HG02981 (cell line): Measurements from ENCODE around the gene MUTYH.
"Not testable (repeated sequence)": the region's sequence is repeated elsewhere in the genome, so short reads cannot be mapped to it uniquely, and the experiment has no call there.

ENCODE experiments used
- ATAC-seq: cut with Tn5 transposase; IDR thresholded peaks from one replicate; pipeline ENCODE4 v1.9.1; 2021; ENCODE audit warnings: mild to moderate bottlenecking, moderate library complexity; ENCODE audit not compliant: unreplicated experiment

Gene MUTYH

GRCh38 chr1:45339789-45340558, at the start of gene MUTYH, which contains the start of gene TOE1:
MUTYH (minus strand) TSS chr1:45340440; CDS start chr1:45334505, 5,935 bp downstream.
TOE1 (plus strand) TSS chr1:45340170; CDS start chr1:45340253, 83 bp downstream.
- peak; percentile 87 for ATAC-seq

DNA sequence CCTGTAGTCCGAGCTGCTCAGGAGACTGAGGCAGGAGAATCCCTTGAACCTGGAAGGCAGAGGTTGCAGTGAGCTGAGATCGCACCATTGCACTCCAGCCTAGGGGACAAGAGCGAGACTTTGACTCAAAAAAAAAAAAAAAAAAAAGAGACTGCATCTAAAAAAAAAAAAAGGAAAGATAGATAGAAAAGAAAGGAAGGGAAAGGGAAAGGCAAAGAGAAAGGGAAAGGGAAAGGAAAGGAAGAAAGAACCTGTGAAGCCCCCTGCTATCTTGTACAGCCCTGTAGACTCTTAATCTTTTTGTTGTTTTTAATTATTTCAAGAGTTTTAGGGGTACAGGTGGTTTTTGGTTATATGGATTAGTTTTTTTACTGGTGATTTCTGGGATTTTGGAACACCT, 46.0 kb upstream of the MUTYH start:
- ATAC-seq = no peak

GRCh38 chr1:45385302-45385701, 45.1 kb upstream of the MUTYH start:
- no peak for ATAC-seq

DNA sequence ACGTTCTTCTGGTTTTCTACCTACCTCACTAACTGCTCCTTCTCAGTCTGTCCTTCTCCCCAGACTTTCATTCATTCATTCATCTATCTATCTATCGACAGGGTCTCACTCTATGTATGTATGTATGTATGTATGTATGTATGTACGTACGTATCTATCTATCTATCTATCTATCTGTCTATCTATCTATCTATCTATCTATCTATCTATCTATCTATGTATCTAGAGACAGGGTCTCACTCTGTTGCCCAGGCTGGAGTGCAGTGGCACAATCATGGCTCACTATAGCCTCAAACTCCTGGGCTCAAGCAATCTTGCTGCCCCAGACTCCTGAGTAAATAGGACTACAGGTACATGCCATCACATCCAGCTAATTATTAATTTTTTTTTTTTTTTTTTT, 44.0 kb upstream of the MUTYH start:
- not testable (repeated sequence) for ATAC-seq

GRCh38 chr1:45383191-45383590, 43.0 kb upstream of the MUTYH start:
- no peak for ATAC-seq

DNA sequence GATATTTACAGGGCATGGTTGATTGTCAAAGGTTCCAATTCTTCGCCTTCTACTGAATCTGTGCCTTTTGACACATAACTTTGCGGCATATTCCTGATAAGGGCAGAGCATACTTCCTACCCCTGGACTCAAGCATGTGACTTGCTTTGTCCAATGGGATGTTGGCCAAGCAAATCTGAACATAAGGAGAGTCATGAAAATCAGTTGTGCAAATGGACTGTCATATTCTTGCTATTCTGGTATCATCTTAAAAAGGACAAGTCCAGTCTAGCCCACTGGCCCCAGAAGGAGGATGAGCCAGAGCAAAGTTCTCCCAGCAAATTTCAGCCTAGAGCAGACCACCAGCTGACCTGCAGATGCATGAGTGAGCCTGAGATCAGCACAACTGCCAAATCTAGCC, 41.0 kb upstream of the MUTYH start:
- no peak for ATAC-seq

- ATAC-seq = no peak
Measured at GRCh38 chr1:45380730-45381129, 40.5 kb upstream of the MUTYH start.

DNA sequence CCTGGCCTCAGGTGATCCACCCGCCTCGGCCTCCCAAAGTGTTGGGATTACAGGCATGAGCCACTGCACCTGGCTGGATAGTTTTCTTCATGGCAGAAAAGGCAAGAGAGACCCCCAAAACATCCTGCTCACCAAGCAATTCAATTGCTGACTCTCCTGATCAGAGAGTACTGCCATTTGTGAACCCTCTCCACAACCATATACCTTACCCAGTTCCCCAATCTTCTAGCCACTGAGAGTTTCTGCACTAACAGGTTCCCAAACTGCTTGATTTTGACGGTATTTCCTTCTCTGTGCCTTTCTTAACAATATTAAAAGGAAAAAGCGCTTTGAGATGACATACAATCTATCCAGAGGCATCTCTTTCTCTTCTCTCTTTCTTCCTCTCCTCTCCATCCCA, 39.9 kb upstream of the MUTYH start:
- no peak for ATAC-seq

- ATAC-seq = no peak
Measured at GRCh38 chr1:45379524-45379923, 39.3 kb upstream of the MUTYH start.

DNA sequence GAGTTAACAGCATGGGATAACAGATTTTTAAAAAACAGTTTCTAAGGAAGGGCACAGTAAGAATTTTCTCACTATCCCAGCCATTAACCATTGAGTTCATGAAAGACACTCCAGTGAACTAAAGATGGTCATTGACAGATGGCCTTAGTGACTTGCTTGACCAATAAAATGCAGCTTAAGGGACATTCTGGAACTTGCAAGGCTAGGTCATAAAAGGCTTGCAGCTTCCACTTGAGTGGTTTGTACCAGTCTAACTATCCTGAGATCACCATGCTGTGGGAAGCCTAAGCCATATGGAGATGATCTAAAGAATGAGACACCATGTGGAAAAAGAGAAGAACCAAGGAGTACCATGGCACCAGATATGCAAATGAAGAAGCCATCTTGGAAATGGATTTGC, 37.9 kb upstream of the MUTYH start:
- ATAC-seq = no peak

- no peak for ATAC-seq
Measured at GRCh38 chr1:45375104-45376090, 35.2 kb upstream of the MUTYH start.

DNA sequence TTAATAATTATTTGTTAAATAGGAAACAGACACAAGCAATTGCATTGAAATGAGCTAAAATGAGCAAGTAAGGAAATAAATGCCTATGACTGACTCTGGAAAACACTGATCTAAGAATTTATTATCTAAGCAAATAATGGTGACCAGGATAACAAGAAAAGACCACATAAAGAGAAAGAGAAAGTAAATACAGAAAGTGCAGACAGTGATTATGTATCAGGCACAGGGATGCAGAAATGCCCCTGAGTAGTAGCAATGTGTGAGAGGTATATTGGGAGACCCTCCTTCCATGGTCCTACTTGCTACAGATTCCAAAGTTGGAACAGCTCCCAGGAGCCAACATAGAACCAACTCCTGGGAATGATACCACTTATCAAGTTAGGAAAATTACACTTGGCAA, 33.3 kb upstream of the MUTYH start:
- no peak for ATAC-seq

DNA sequence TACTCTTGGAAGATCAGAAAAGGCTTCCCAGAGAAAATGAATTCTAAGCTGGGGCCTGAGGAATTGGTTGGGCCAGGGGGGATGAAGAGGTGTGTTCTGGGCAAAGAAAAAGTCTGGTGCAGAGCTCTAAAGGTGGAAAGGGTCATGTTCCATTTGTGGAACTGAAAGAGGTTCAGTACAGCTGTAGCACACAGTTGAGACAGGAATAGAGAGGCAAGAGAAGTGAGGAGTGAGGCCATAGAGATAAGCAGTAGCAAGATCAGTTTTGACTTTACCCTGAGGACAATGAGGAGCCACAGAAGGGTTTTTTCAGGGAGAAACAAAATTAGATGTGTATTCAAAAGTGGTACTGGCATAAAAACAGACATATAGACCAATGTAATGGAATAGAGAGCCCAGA, 30.3 kb upstream of the MUTYH start:
- no peak for ATAC-seq

GRCh38 chr1:45365051-45365450, 24.8 kb upstream of the MUTYH start:
- no peak for ATAC-seq

DNA sequence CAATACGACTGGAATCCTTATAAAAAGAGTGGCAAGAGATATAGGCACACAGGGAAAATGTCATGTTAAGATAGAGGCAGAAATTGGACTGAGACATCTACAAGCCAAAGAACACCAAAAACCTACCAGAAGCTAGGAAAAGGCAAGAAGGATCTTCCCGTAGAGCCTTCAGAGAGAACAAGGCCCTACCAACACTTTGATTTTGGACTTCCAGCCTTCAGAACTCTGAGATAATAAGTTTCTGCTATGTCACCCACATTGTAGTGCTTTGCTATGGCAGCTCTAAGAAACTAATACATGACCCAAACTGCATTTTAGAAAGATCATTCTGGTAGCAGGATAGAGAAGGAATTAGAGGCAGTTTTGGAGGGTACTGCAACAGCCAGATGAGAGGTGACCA, 24.1 kb upstream of the MUTYH start:
- ATAC-seq = no peak

DNA sequence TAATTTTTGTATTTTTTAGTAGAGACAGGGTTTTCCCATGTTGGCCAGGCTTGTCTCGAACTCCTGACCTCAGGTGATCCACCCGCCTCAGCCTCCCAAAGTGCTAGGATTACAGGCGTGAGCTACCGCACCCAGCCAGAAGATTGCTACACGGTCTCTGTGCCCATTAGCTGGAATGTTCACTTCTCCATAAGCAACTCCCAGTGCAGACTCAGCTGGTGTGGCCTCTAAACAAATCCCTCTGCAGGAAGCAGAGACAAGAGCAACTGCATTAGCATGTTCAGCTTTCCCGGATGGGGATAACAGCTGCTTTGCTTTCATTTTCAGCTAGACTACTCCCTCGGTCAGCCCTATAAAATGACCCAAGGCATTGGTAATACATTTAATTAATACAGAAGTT, 20.7 kb upstream of the MUTYH start:
- ATAC-seq = not testable (repeated sequence)

GRCh38 chr1:45359882-45360513, 19.8 kb upstream of the MUTYH start:
- no peak for ATAC-seq

GRCh38 chr1:45356186-45356585, 15.9 kb upstream of the MUTYH start:
- no peak for ATAC-seq

GRCh38 chr1:45355683-45356082, 15.4 kb upstream of the MUTYH start:
- ATAC-seq = no peak

DNA sequence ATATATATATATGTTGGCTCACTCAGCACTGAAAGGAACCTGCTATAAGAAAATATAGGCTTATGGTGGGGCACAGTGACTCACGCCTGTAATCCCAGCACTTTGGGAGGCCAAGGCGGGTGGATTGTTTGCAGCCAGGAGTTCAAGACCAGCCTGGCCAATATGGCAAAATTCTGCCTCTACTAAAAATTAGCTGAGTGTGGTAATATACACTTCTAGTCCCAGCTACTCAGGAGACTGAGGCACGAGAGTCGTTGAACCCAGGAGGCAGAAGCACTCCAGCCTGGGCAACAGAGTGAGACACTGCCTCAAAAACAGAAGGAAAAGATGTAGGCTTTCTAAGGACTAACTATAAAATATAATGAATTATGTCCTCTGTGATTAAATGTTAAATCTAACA, 14.6 kb upstream of the MUTYH start:
- ATAC-seq = no peak

DNA sequence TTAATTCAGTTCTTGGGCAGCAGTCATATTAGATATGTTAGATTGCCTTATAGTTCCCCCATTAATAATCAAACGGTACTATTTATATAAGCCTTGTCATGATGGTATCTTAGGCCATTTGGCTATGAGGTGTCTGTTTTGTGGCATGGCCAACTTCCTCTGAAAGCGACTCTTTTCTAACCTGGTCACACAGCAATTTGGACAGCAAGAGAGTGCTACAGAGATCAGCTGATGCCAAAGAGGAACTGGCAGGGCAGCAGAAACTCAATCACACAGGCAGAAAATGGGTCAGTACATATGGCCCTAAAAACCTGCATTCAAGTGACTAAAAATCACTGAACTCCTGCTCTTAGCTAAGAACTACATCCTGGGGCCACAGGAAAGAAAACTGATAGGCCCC, 13.4 kb upstream of the MUTYH start:
- no peak for ATAC-seq
